HG03460 (cell line): Measurements from ENCODE around the gene FAM124B.

Experiments
- ATAC-seq: cut with Tn5 transposase; IDR thresholded peaks from one replicate; pipeline ENCODE4 v1.9.1; 2021; ENCODE audit not compliant: unreplicated experiment

FAM124B gene, protein sequence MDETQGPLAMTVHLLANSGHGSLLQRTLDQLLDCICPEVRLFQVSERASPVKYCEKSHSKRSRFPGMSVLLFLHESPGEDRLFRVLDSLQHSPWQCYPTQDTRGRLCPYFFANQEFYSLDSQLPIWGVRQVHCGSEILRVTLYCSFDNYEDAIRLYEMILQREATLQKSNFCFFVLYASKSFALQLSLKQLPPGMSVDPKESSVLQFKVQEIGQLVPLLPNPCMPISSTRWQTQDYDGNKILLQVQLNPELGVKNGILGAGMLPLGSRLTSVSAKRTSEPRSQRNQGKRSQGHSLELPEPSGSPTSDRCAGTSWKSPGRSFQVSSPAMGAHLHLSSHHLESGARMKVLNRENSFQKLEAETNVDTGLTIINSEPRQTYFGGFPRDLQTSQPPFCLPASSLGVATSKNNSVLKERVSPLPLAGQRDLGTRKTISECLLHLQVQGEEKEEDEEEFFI

GRCh38 chr2:224401641-224402342, at the start of gene FAM124B:
Gene FAM124B, minus strand, starts transcription at chr2:224402107. Its CDS starts 339 bp downstream, at chr2:224401768.
- ATAC-seq = no peak

DNA sequence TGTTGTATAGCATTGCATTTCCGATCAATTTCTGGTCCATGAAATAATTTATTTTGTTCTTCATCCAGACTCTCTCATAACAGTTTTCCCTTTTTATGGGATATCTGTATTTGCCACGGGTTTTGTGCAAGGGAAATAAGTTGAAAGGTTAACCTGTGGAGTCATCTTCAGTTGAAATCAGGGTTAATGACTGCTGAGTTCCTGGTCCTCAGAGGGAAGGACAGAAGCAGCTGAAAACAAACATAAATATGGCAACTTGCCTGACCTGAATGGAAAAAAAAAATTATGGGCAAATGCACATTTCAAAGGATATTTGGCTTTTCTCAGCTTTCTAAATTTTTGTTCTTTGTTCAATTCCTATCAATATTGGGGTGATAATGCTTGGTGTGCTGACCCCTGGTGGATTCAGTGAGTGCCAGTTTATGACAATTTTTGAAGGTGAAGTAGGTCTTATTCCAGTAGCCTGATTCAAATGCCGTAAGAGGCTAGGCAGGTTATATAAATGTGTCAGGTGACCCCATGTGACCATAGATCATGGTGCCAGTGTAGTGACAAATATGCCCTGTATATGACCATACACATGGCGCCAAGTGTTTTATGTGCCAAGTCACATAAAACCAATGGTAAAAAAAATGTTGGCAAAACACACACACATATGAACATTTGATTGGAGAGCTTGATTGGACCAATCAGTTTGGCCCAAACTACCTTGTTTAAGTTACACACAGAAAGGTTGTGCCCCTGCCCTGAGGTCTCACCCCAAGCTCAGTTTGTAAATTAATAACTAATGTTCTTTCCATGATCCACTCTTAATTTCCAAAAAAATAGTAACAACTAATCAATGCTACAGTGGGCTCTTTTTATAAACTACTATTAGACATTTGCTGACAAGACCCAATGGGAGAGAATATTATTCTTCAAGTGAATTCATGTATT, 47.6 kb upstream of the FAM124B start:
- no peak for ATAC-seq

DNA sequence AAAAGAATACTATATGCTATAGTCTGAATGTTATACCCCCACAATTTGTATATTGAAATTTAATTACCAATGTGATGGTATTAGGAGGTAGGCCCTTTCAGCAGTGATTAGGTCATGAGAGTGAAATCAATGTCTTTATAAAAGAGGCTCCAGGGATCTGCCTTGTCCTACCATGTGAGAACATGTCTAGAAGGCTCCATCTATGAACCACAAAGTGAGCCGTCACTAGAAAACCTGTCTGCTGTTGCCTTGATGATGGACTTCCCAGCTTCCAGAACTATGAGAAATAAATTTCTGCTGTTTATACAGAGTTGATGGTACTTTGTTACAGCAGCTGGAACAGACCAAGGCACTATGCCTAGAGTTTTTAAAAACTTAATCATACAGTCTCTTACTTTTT, 46.3 kb upstream of the FAM124B start:
- ATAC-seq = no peak

GRCh38 chr2:224444783-224445182, 42.9 kb upstream of the FAM124B start:
- ATAC-seq = no peak

DNA sequence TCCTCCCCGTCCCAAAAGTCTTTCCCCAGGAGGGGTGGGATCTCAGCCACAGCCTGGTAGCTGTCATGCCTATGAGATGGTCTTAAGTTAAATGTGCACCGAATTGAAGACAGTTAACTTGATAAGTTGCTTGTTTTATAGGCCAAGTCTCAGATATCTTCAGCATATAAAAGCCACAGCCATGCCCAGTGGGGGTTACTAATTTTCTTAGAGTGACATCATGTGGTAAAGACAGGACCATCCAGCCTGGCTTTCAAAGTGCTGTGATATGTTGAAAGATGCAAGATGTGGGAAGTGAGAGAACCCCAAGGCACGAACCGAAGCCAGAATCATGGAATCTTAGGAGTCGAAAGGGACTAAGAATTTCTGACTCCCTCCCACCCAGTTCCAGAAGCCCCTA, 42.1 kb upstream of the FAM124B start:
- no peak for ATAC-seq

GRCh38 chr2:224442071-224442967, 40.4 kb upstream of the FAM124B start:
- no peak for ATAC-seq

- no peak for ATAC-seq
These were observed 39.1 kb upstream of the FAM124B start for GRCh38 chr2:224440988-224441387.

DNA sequence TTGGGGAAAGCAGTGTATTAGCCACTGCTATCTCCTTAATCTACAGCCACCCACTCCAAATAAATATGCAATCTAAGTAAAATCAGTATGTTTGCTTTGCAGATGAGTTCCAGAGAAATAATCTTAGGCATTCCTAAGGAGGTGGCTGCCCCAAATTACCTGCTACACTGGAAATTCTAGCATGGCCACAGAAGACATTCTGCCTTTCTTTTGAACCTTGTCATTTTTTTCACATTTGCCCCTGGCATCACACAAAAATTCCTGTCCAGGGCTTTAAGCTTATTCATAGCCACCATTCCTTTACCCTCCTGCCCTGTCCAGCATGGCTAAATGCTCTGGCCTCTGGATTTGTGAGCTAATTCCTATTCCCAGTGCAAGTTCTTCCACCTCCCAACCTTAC, 36.8 kb upstream of the FAM124B start:
- ATAC-seq = no peak

- no peak for ATAC-seq
These were observed 34.7 kb upstream of the FAM124B start for GRCh38 chr2:224436634-224437033.

DNA sequence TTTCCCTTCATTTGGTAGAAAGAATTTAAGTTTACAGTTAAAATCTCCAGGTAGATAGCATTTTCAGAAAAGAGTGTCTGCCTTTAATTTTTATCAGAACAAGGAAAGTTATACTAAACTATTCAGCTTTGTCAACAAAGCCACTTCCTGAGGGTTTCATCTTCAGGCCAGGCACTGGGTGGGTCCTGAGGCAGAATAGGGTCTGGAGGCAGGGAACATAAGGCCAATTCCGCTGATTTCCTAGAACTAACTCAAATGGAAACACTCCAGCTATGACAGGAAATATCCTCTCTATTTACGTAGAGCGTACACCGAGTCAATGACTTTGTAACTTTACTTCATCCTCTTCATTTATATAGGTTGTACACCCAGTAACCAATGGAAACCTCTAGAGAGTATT, 32.7 kb upstream of the FAM124B start:
- ATAC-seq = no peak

DNA sequence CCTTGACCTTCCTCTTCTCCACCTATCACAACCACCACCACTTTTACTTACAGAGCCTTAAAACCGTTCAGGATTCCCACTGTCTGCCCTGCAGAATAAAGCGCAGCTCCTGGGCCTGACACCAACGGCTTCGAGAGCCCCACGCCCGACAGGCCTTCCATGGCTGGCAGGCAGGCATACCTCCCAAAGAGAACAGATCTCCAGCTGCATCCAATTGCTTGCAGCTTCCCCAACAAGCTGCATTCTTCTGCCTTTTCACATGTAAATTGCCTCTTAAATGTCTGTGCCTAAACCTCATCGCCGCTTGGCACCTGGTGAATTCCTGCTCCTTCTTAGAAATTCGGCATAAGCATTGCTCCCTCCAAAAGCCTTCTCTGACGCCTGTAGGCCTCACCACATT, 31.5 kb upstream of the FAM124B start:
- no peak for ATAC-seq

- ATAC-seq = no peak
These were observed 30.2 kb upstream of the FAM124B start for GRCh38 chr2:224432003-224432579.

DNA sequence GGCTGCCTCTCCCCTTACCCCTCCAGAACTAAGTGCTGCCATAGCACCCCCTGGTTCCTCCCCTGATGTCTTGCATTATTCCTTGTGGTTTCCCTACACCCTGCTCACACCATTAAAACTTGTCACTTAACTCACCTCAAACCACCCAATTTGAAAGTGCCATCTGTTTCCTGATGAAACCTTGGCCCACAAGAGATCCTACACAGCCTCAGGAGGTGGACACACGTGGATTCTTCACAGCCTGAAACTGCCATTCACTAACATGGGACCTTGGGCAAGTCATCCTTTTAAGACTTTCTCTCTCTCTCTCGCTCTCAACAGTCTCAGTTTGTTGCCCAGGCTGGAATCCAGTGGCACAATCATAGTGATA, 27.5 kb upstream of the FAM124B start:
- ATAC-seq = no peak

GRCh38 chr2:224428787-224429440, 27.0 kb upstream of the FAM124B start:
- ATAC-seq = no peak

DNA sequence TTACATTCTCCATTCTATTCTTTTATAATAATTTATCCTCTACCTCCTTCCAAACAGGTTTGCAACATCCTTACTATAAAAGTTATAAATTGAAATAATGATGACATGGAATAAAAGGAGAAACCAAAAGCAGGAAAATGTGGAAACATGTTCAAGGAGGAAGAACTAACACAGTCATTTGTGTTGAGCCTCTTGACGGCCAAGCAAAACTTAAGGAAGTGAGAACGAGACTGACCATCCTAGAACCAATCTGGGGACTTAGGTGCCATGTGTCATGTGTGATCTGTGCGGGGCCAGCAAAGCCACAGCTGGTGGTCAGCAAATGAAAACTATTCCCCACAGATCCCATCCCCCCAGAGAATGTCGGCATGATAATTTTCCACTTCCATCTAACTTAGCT, 25.6 kb upstream of the FAM124B start:
- no peak for ATAC-seq

GRCh38 chr2:224426656-224427055, 24.7 kb upstream of the FAM124B start:
- ATAC-seq = no peak

- no peak for ATAC-seq
These were observed 19.2 kb upstream of the FAM124B start for GRCh38 chr2:224421065-224421464.

DNA sequence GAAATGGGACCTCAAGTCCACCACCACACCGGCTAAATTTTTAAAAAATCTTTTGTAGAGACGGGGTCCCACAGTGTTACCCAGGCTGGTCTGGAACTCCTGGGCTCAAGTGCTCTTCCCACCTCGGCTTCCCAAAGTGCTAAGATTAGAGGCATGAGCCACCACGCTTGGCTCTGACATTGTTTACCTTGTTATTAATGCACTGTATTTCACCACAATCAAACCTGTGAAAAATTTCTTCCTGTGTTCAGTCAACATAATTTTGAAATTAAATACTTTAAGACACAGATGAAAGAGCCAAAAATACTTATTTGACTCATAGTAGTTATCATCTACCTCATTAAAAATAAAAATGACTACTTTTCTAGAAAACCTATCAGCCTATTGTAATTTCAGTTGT, 16.0 kb upstream of the FAM124B start:
- no peak for ATAC-seq

DNA sequence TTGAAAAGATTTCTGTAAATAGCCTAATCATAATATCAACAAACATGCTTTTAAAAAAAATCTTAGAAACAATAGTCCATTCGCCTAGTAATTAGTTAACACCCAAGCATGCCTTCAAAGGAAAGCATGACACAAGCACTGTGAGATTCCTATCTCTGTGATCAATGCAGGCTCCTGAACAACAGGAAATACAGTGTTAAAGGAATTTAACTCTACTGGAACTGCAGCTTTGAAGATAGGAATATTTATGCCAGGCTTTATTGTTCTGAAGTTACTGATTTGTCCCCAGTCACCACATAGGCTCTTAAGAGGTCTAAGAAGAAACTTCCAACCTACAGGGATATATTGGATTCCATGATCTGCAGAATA, 15.4 kb upstream of the FAM124B start:
- no peak for ATAC-seq
